HepG2 (cell line): Measurements from ENCODE around the gene TIMM13. TPM values are rescaled to one million over a fixed set of nuclear protein-coding genes. Genes with fewer than 3 reads are reported as not detected.

ENCODE experiments used
- ARID2 ChIP-seq: sonication (generic); formaldehyde crosslinking; IDR thresholded peaks from 2 replicates; pipeline ENCODE4 v1.8.1; 2022; ENCODE audit warnings: mild to moderate bottlenecking, missing genetic modification reagents, borderline replicate concordance
- ATF7-NPFF ChIP-seq: sonication (generic); formaldehyde crosslinking; IDR thresholded peaks from 2 replicates; pipeline ENCODE4 v1.8.1; 2023; ENCODE audit warnings: mild to moderate bottlenecking, low read depth, missing genetic modification reagents, moderate library complexity
- CBX2 ChIP-seq, 2 experiments: fragments of 200-600 bp in 1 of 2; sonication (generic); formaldehyde crosslinking in 1 of 2; IDR thresholded peaks; 2 replicates each; pipeline versions ENCODE4 v1.7.0 to v1.8.1; 2018 to 2022; ENCODE audit warnings: low read depth in 2 of 2, low read length in 1 of 2, mild to moderate bottlenecking in 1 of 2, missing genetic modification reagents in 1 of 2
- FIP1L1 ChIP-seq: fragments of 200-400 bp; formaldehyde crosslinking; IDR thresholded peaks from 2 replicates; pipeline ENCODE4 v1.6.1; 2018; ENCODE audit warnings: low read depth, mild to moderate bottlenecking, low read length, moderate library complexity, borderline replicate concordance; ENCODE audit not compliant: insufficient read depth
- GTF3A ChIP-seq: sonication (generic); formaldehyde crosslinking; conservative IDR thresholded peaks from 2 replicates; pipeline ENCODE4 v1.4.0; 2020; ENCODE audit warnings: mild to moderate bottlenecking, missing genetic modification reagents
- MED1 ChIP-seq: sonication (generic); formaldehyde crosslinking; IDR thresholded peaks from 2 replicates; pipeline ENCODE4 v1.4.0; 2020; ENCODE audit warnings: missing genetic modification reagents
- MTA3 ChIP-seq: sonication (generic); formaldehyde crosslinking; IDR thresholded peaks from 2 replicates; pipeline ENCODE4 v1.4.0; 2020; ENCODE audit warnings: missing genetic modification reagents
- PCBP2 ChIP-seq: fragments of 200-400 bp; formaldehyde crosslinking; optimal IDR thresholded peaks from 2 replicates; pipeline ENCODE3; 2018; ENCODE audit warnings: low read length, low read depth; ENCODE audit not compliant: poor library complexity, severe bottlenecking
- RFX3 ChIP-seq: IDR thresholded peaks from 2 replicates; pipeline ENCODE4 v1.6.1; 2016; ENCODE audit warnings: missing biosample characterization, missing genetic modification reagents
- SIX1 ChIP-seq: sonication (generic); formaldehyde crosslinking; IDR thresholded peaks from 2 replicates; pipeline ENCODE4 v1.4.0; 2020; ENCODE audit warnings: missing genetic modification reagents, borderline replicate concordance
- SNAPC2 ChIP-seq: sonication (generic); formaldehyde crosslinking; IDR thresholded peaks from 2 replicates; pipeline ENCODE4 v1.8.1; 2022; ENCODE audit warnings: mild to moderate bottlenecking, missing genetic modification reagents
- ZBTB46 ChIP-seq: sonication (generic); formaldehyde crosslinking; IDR thresholded peaks from 2 replicates; pipeline ENCODE4 v1.4.0; 2020; ENCODE audit warnings: mild to moderate bottlenecking, missing genetic modification reagents, borderline replicate concordance
- ZNF143 ChIP-seq: sonication (generic); formaldehyde crosslinking; IDR thresholded peaks from 2 replicates; pipeline ENCODE4 v1.4.0; 2020; ENCODE audit warnings: missing genetic modification reagents
- ZNF552 ChIP-seq: sonication (generic); formaldehyde crosslinking; IDR thresholded peaks from 2 replicates; pipeline ENCODE4 v1.9.0; 2022; ENCODE audit warnings: missing genetic modification reagents, mild to moderate bottlenecking, borderline replicate concordance
- ZNF567 ChIP-seq: sonication (generic); formaldehyde crosslinking; IDR thresholded peaks from 2 replicates; pipeline ENCODE4 v1.8.1; 2023; ENCODE audit warnings: mild to moderate bottlenecking, missing genetic modification reagents, borderline replicate concordance
- ZSCAN22 ChIP-seq: sonication (generic); formaldehyde crosslinking; IDR thresholded peaks from 2 replicates; pipeline ENCODE4 v1.4.0; 2020; ENCODE audit warnings: mild to moderate bottlenecking, missing genetic modification reagents
- polyA plus RNA-seq, 8 experiments: library from polyadenylated mRNA; depleted of rRNA in 3 of 8; stranded (reverse) in 7 of 8; unstranded in 1 of 8; fragments of >200 nt; fragmentation: Illumina TruSeq in 4 of 8; extraction: Trizol in 4 of 8; gene quantifications; 2 replicates each; pipeline versions ENCODE4 v1.2.1 to v1.2.3, GENCODE V29; 2011 to 2016; ENCODE audit warnings: low read depth in 4 of 8, missing spikeins in 1 of 8, mixed read lengths in 1 of 8; ENCODE audit not compliant: insufficient read depth in 1 of 8
- total RNA-seq, 5 experiments: library from RNA; depleted of rRNA; stranded (reverse); fragments of >200 nt; fragmentation: Illumina TruSeq; extraction: Trizol; gene quantifications; 2 replicates each; pipeline ENCODE4 v1.2.3, GENCODE V29; 2016; ENCODE audit warnings: low read depth in 1 of 5
- TF ChIP-seq, protein P1 (sequence below): sonication (generic); formaldehyde crosslinking; IDR thresholded peaks from 2 replicates; pipeline ENCODE4 v1.5.0; 2020; ENCODE audit warnings: missing genetic modification reagents
- TF ChIP-seq, protein P2 (sequence below): sonication (generic); formaldehyde crosslinking; IDR thresholded peaks from 2 replicates; pipeline ENCODE4 v1.9.0; 2021; ENCODE audit warnings: missing genetic modification reagents, borderline replicate concordance
- TF ChIP-seq, protein P3 (sequence below): sonication (generic); formaldehyde crosslinking; IDR thresholded peaks from 2 replicates; pipeline ENCODE4 v1.4.0; 2020; ENCODE audit warnings: missing genetic modification reagents, borderline replicate concordance

TIMM13 gene
- total and polyA plus RNA-seq, 2 of the 13 experiments (the other 11 are each of a cell fraction or from before 2014, with no cell fraction given): 48.4 to 108 TPM

- TF ChIP-seq ZNF552 (CRISPR knock-in tag): no peak; the same call in 1 of the 2 replicates
- no peak for TF ChIP-seq PCBP2
- TF ChIP-seq MTA3 (CRISPR knock-in tag): no peak
- TF ChIP-seq FIP1L1: 0 out of 2 replicates have a peak, but pooled peaks have one; percentile 30
- TF ChIP-seq, protein P1, sequence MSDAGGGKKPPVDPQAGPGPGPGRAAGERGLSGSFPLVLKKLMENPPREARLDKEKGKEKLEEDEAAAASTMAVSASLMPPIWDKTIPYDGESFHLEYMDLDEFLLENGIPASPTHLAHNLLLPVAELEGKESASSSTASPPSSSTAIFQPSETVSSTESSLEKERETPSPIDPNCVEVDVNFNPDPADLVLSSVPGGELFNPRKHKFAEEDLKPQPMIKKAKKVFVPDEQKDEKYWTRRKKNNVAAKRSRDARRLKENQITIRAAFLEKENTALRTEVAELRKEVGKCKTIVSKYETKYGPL (CRISPR knock-in tag): 0 out of 2 replicates have a peak, but pooled peaks have one; percentile 46
- no peak for TF ChIP-seq RFX3 (CRISPR knock-in tag)
- TF ChIP-seq ZBTB46 (CRISPR knock-in tag): peak; percentile 23; the same call in 1 of the 2 replicates
- TF ChIP-seq ZSCAN22 (CRISPR knock-in tag): no peak
- peak; percentile 64; the same call in 1 of the 2 replicates for TF ChIP-seq ARID2 (CRISPR knock-in tag)
- TF ChIP-seq ATF7-NPFF (CRISPR knock-in tag): no peak
- TF ChIP-seq, protein P2, sequence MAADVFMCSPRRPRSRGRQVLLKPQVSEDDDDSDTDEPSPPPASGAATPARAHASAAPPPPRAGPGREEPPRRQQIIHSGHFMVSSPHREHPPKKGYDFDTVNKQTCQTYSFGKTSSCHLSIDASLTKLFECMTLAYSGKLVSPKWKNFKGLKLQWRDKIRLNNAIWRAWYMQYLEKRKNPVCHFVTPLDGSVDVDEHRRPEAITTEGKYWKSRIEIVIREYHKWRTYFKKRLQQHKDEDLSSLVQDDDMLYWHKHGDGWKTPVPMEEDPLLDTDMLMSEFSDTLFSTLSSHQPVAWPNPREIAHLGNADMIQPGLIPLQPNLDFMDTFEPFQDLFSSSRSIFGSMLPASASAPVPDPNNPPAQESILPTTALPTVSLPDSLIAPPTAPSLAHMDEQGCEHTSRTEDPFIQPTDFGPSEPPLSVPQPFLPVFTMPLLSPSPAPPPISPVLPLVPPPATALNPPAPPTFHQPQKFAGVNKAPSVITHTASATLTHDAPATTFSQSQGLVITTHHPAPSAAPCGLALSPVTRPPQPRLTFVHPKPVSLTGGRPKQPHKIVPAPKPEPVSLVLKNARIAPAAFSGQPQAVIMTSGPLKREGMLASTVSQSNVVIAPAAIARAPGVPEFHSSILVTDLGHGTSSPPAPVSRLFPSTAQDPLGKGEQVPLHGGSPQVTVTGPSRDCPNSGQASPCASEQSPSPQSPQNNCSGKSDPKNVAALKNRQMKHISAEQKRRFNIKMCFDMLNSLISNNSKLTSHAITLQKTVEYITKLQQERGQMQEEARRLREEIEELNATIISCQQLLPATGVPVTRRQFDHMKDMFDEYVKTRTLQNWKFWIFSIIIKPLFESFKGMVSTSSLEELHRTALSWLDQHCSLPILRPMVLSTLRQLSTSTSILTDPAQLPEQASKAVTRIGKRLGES (CRISPR knock-in tag): peak; percentile 71; the same call in 1 of the 2 replicates
- TF ChIP-seq GTF3A (CRISPR knock-in tag): peak; percentile 42; the same call in 1 of the 2 replicates
- no peak; the same call in 1 of the 2 replicates for TF ChIP-seq ZNF567 (CRISPR knock-in tag)
- TF ChIP-seq MED1: peak; percentile 65
- no peak for TF ChIP-seq CBX2 (IDR thresholded peaks at IDR 0.05; ENCODE audit: low read depth, low read length)
- TF ChIP-seq CBX2 (CRISPR knock-in tag; IDR thresholded peaks at IDR 0.05; ENCODE audit: low read depth): no peak
- TF ChIP-seq, protein P3, sequence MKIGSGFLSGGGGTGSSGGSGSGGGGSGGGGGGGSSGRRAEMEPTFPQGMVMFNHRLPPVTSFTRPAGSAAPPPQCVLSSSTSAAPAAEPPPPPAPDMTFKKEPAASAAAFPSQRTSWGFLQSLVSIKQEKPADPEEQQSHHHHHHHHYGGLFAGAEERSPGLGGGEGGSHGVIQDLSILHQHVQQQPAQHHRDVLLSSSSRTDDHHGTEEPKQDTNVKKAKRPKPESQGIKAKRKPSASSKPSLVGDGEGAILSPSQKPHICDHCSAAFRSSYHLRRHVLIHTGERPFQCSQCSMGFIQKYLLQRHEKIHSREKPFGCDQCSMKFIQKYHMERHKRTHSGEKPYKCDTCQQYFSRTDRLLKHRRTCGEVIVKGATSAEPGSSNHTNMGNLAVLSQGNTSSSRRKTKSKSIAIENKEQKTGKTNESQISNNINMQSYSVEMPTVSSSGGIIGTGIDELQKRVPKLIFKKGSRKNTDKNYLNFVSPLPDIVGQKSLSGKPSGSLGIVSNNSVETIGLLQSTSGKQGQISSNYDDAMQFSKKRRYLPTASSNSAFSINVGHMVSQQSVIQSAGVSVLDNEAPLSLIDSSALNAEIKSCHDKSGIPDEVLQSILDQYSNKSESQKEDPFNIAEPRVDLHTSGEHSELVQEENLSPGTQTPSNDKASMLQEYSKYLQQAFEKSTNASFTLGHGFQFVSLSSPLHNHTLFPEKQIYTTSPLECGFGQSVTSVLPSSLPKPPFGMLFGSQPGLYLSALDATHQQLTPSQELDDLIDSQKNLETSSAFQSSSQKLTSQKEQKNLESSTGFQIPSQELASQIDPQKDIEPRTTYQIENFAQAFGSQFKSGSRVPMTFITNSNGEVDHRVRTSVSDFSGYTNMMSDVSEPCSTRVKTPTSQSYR (CRISPR knock-in tag): peak; percentile 64; the same call in 1 of the 2 replicates
- no peak for TF ChIP-seq SIX1
- peak; percentile 99 for TF ChIP-seq ZNF143 (CRISPR knock-in tag)
- peak; percentile 89; the same call in 1 of the 2 replicates for TF ChIP-seq SNAPC2
These were observed at the start of gene TIMM13 (continued) for GRCh38 chr19:2427429-2428320.
